ENCODE data around the gene RAPGEF3.

DNA sequence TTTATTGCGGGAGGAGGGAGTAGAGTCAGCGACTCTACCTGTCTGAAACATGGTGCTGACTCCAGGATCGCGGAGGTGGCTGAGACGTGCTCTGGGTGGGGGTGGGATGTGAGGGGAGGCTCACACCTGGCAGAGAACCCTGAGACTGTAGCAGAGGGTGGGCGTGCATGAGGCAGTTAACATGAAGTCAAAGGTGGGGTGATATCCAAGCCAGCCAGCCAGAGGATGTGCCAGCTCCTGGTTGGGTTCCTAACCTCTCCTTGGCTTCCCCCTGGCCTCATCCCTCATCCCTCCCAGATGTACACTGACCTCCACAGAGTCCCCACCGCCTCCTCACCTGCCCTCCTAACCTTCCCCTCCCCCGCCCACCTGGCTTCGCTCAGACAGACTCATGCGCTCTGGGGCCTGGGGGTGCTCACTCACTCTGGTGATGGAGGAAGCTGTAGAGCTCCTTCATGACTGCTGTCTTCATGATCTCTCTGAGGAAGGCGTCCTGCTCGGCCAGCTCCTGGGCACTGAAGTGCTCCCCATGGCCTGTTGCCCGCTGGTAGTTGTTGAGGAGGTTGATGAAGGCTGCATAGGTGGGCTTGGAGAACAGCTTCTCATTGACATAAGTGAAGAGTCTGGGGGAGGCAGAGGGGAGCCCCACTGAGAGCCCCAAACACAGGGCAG, 42.7 kb downstream of the RAPGEF3 start:
- TF ChIP-seq FOSL1 (CRISPR knock-in tag; IDR thresholded peaks at IDR 0.05; ENCODE audit: borderline replicate concordance), result no peak
- TF ChIP-seq SMAD9 (CRISPR knock-in tag; IDR thresholded peaks at IDR 0.05), result no peak
- no peak for TF ChIP-seq CTCF (CRISPR knock-in tag; IDR thresholded peaks at IDR 0.05)
- no peak for TF ChIP-seq ZNF550 (CRISPR knock-in tag; IDR thresholded peaks at IDR 0.05; ENCODE audit: borderline replicate concordance)
- no peak for TF ChIP-seq ZNF234 (CRISPR knock-in tag; conservative IDR thresholded peaks at IDR 0.05)
- TF ChIP-seq CEBPB (IDR thresholded peaks at IDR 0.05; ENCODE audit: borderline replicate concordance, low read depth, low read length), result no peak
- TF ChIP-seq, protein P1, sequence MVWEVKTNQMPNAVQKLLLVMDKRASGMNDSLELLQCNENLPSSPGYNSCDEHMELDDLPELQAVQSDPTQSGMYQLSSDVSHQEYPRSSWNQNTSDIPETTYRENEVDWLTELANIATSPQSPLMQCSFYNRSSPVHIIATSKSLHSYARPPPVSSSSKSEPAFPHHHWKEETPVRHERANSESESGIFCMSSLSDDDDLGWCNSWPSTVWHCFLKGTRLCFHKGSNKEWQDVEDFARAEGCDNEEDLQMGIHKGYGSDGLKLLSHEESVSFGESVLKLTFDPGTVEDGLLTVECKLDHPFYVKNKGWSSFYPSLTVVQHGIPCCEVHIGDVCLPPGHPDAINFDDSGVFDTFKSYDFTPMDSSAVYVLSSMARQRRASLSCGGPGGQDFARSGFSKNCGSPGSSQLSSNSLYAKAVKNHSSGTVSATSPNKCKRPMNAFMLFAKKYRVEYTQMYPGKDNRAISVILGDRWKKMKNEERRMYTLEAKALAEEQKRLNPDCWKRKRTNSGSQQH (CRISPR knock-in tag; IDR thresholded peaks at IDR 0.05; ENCODE audit: low read depth), result no peak
- TF ChIP-seq YY1 (IDR thresholded peaks at IDR 0.05; ENCODE audit: insufficient read depth, insufficient replicate concordance, low read depth, low read length), result no peak
- no peak for TF ChIP-seq PLSCR1 (CRISPR knock-in tag; IDR thresholded peaks at IDR 0.05; ENCODE audit: borderline replicate concordance)
- no peak for TF ChIP-seq WIZ (CRISPR knock-in tag; IDR thresholded peaks at IDR 0.05)
- TF ChIP-seq ZNF629 (CRISPR knock-in tag; conservative IDR thresholded peaks at IDR 0.05), result no peak
- TF ChIP-seq ATF6 (CRISPR knock-in tag; conservative IDR thresholded peaks at IDR 0.05), result no peak
- TF ChIP-seq EP300 (IDR thresholded peaks at IDR 0.05; ENCODE audit: low read depth in 2 of 2, low read length in 2 of 2), result no peak
- no peak for TF ChIP-seq EP300 (CRISPR knock-in tag; IDR thresholded peaks at IDR 0.05; ENCODE audit: borderline replicate concordance)
